Mesenchymal stem cell (in vitro differentiated cells and primary cell): ENCODE measurements around the gene SP4.

Source experiments
- DNase-seq: peaks from one replicate; pipeline ENCODE4 v3.0.0-alpha.2; 2013
- H2AFZ ChIP-seq: one replicate; pipeline ENCODE4 v1.6.1; 2013; ENCODE audit warnings: low read depth, mild to moderate bottlenecking, control low read depth, inconsistent platforms, low read length, moderate library complexity
- H2AK5ac ChIP-seq: 2 replicates; pipeline ENCODE4 v1.6.1; 2013; ENCODE audit warnings: low read length, moderate library complexity, mild to moderate bottlenecking, inconsistent platforms; ENCODE audit not compliant: severe bottlenecking
- H2BK120ac ChIP-seq: one replicate; pipeline ENCODE4 v1.6.1; 2013; ENCODE audit warnings: low read depth, mild to moderate bottlenecking, inconsistent platforms, low read length, moderate library complexity
- H2BK12ac ChIP-seq, 2 experiments: one replicate each; pipeline ENCODE4 v1.6.1; 2013; ENCODE audit warnings: inconsistent platforms in 2 of 2, low read length in 2 of 2, mild to moderate bottlenecking in 2 of 2, moderate library complexity in 2 of 2, control low read depth in 1 of 2
- H2BK15ac ChIP-seq: one replicate; pipeline ENCODE4 v1.6.1; 2013; ENCODE audit warnings: mild to moderate bottlenecking, low read depth, inconsistent platforms; ENCODE audit not compliant: poor library complexity, severe bottlenecking
- H2BK5ac ChIP-seq: 2 replicates; pipeline ENCODE4 v1.6.1; 2013; ENCODE audit warnings: low read depth, mild to moderate bottlenecking, low read length, control low read depth, inconsistent platforms; ENCODE audit not compliant: poor library complexity, severe bottlenecking
- H3K14ac ChIP-seq, 2 experiments: one replicate each; pipeline ENCODE4 v1.6.1; 2013; ENCODE audit warnings: inconsistent platforms in 2 of 2, low read length in 2 of 2, control low read depth in 1 of 2, mild to moderate bottlenecking in 1 of 2, moderate library complexity in 1 of 2
- H3K18ac ChIP-seq, 2 experiments: one replicate each; pipeline ENCODE4 v1.6.1; 2013; ENCODE audit warnings: inconsistent platforms in 2 of 2, low read length in 2 of 2, control low read depth in 1 of 2, low read depth in 1 of 2, mild to moderate bottlenecking in 1 of 2
- H3K23ac ChIP-seq, 2 experiments: one replicate each; pipeline ENCODE4 v1.6.1; 2013; ENCODE audit warnings: inconsistent platforms in 2 of 2, low read length in 2 of 2, mild to moderate bottlenecking in 2 of 2, moderate library complexity in 2 of 2, control low read depth in 1 of 2
- H3K27ac ChIP-seq: 2 replicates; pipeline ENCODE4 v1.5.1; 2013; ENCODE audit warnings: mild to moderate bottlenecking, moderate library complexity, low read length, control low read depth, inconsistent platforms; ENCODE audit not compliant: poor library complexity, severe bottlenecking
- H3K27me3 ChIP-seq, 2 experiments: 2 replicates each; pipeline versions ENCODE4 v1.6.1 to v1.7.0; 2013; ENCODE audit warnings: low read length in 2 of 2, mild to moderate bottlenecking in 2 of 2, moderate library complexity in 2 of 2, control low read depth in 1 of 2, inconsistent platforms in 1 of 2; ENCODE audit not compliant: control insufficient read depth in 1 of 2, insufficient read depth in 1 of 2
- H3K36me3 ChIP-seq, 2 experiments: 2 replicates each; pipeline versions ENCODE4 v1.6.1 to v1.7.0; 2013; ENCODE audit warnings: low read length in 2 of 2, control low read depth in 1 of 2, inconsistent platforms in 1 of 2, low read depth in 1 of 2, mild to moderate bottlenecking in 1 of 2; ENCODE audit not compliant: insufficient read depth in 2 of 2, control insufficient read depth in 1 of 2
- H3K4ac ChIP-seq, 2 experiments: one replicate each; pipeline ENCODE4 v1.6.1; 2013; ENCODE audit warnings: inconsistent platforms in 2 of 2, low read length in 2 of 2, mild to moderate bottlenecking in 2 of 2, moderate library complexity in 2 of 2, control low read depth in 1 of 2, low read depth in 1 of 2
- H3K4me1 ChIP-seq: 2 replicates; pipeline ENCODE4 v1.6.1; 2013; ENCODE audit warnings: low read depth, low read length, control low read depth; ENCODE audit not compliant: control insufficient read depth, insufficient read depth
- H3K4me2 ChIP-seq: 2 replicates; pipeline ENCODE4 v1.6.1; 2013; ENCODE audit warnings: low read length, mild to moderate bottlenecking, inconsistent platforms; ENCODE audit not compliant: poor library complexity, severe bottlenecking
- H3K4me3 ChIP-seq, 2 experiments: 2 replicates each; pipeline versions ENCODE4 v1.5.1 to v1.7.0; 2013; ENCODE audit warnings: low read length in 2 of 2, mild to moderate bottlenecking in 2 of 2, control low read depth in 1 of 2, low read depth in 1 of 2; ENCODE audit not compliant: insufficient read depth in 1 of 2
- H3K79me1 ChIP-seq: replicated peaks from 2 replicates; pipeline ENCODE4 v1.6.1; 2013; ENCODE audit warnings: mild to moderate bottlenecking, control low read depth, low read length, inconsistent platforms; ENCODE audit not compliant: poor library complexity, severe bottlenecking
- H3K9ac ChIP-seq: 2 replicates; pipeline ENCODE4 v1.7.0; 2013; ENCODE audit warnings: mild to moderate bottlenecking, low read length, moderate library complexity
- H3K9me3 ChIP-seq: 2 replicates; pipeline ENCODE4 v1.7.0; 2013; ENCODE audit warnings: mild to moderate bottlenecking, low read length; ENCODE audit not compliant: control insufficient read depth
- H4K8ac ChIP-seq: one replicate; pipeline ENCODE4 v1.6.1; 2013; ENCODE audit warnings: inconsistent platforms, mild to moderate bottlenecking, low read length, moderate library complexity
- H4K91ac ChIP-seq: one replicate; pipeline ENCODE4 v1.6.1; 2013; ENCODE audit warnings: mild to moderate bottlenecking, low read length, inconsistent platforms
- WGBS: methylation state at CpG from one replicate; pipeline ENCODE4 v1.1.7; 2013; ENCODE audit warnings: mixed read lengths; 5-methylcytosine and 5-hydroxymethylcytosine counted together

The SP4 gene

GRCh38 chr7:21547501-21547900 lies 119.6 kb downstream of the SP4 start:
- Histone ChIP-seq H3K4me1 (peaks cover 12% of the 10 kb centered on the region), H2BK120ac (no peak overlapping the region), H3K36me3 (no peaks in the 10 kb centered on the region), H2AFZ (no peak overlapping the region), H2AK5ac (no peak overlapping the region), H3K9me3 (no peaks in the 10 kb centered on the region), H4K91ac (no peak overlapping the region), H3K27ac (no peak overlapping the region), H3K4ac (no peak overlapping the region), H4K8ac (no peak overlapping the region), H3K79me1 (no peaks in the 10 kb centered on the region), H3K23ac (no peak overlapping the region), H2BK15ac (no peak overlapping the region), H3K18ac (no peak overlapping the region), H2BK5ac (no peak overlapping the region), H3K27me3 (peaks cover 26 to 33% of the 10 kb centered on the region in 2 experiments), H3K9ac (no peak overlapping the region), H3K4me3 (no peak overlapping the region), H2BK12ac (no peak overlapping the region), H3K14ac (no peak overlapping the region), H3K4me2 (no peak overlapping the region)
- WGBS: 89% methylated on average over 3 of the region's 3 CpGs
- no peak for DNase-seq

GRCh38 chr7:21548491-21548890 lies 120.6 kb downstream of the SP4 start:
- no peak overlapping the region for H2AK5ac ChIP-seq
- H3K18ac ChIP-seq: no peak overlapping the region
- no peaks in the 10 kb centered on the region for H3K79me1 ChIP-seq
- no peak overlapping the region for H2AFZ ChIP-seq
- no peak overlapping the region for H3K27ac ChIP-seq
- H2BK12ac ChIP-seq: no peak overlapping the region
- H3K27me3 ChIP-seq: peaks cover 16 to 23% of the 10 kb centered on the region in 2 experiments
- 86% methylated on average over 3 of the region's 3 CpGs for WGBS
- H3K14ac ChIP-seq: no peak overlapping the region
- H4K8ac ChIP-seq: no peak overlapping the region
- peaks cover 3% of the 10 kb centered on the region for H3K4me1 ChIP-seq
- H3K23ac ChIP-seq: no peak overlapping the region
- no peak for DNase-seq
- H2BK5ac ChIP-seq: no peak overlapping the region
- H3K9me3 ChIP-seq: no peaks in the 10 kb centered on the region
- no peaks in the 10 kb centered on the region for H3K36me3 ChIP-seq
- H3K4me2 ChIP-seq: no peak overlapping the region
- H2BK120ac ChIP-seq: no peak overlapping the region
- H2BK15ac ChIP-seq: no peak overlapping the region
- no peak overlapping the region for H4K91ac ChIP-seq
- H3K4me3 ChIP-seq: no peak overlapping the region
- no peak overlapping the region for H3K4ac ChIP-seq
- no peak overlapping the region for H3K9ac ChIP-seq

GRCh38 chr7:21550076-21550475 lies 122.2 kb downstream of the SP4 start:
- Histone ChIP-seq H3K4me2 (no peak overlapping the region), H2AK5ac (no peak overlapping the region), H4K91ac (no peak overlapping the region), H2BK120ac (no peak overlapping the region), H3K4me1 (no peaks in the 10 kb centered on the region), H3K14ac (no peak overlapping the region), H3K9ac (no peak overlapping the region), H3K4ac (no peak overlapping the region), H3K27ac (no peak overlapping the region), H3K36me3 (no peaks in the 10 kb centered on the region), H3K4me3 (no peak overlapping the region), H2BK5ac (no peak overlapping the region), H3K18ac (no peak overlapping the region), H3K27me3 (peaks cover 6 to 15% of the 10 kb centered on the region in 2 experiments), H3K79me1 (no peaks in the 10 kb centered on the region), H4K8ac (no peak overlapping the region), H2BK12ac (no peak overlapping the region), H3K9me3 (no peaks in the 10 kb centered on the region), H2BK15ac (no peak overlapping the region), H2AFZ (no peak overlapping the region), H3K23ac (no peak overlapping the region)
- 88% methylated on average over 3 of the region's 3 CpGs for WGBS
- no peak for DNase-seq

- H2BK12ac ChIP-seq: no peak overlapping the region
- no peak overlapping the region for H3K23ac ChIP-seq
- no peak overlapping the region for H3K4me3 ChIP-seq
- no peak overlapping the region for H3K4me2 ChIP-seq
- H2BK15ac ChIP-seq: no peak overlapping the region
- H3K27ac ChIP-seq: no peak overlapping the region
- WGBS: 58% methylated on average over 5 of the region's 6 CpGs
- H4K8ac ChIP-seq: no peak overlapping the region
- no peak overlapping the region for H2AK5ac ChIP-seq
- no peak overlapping the region for H3K18ac ChIP-seq
- no peak overlapping the region for H4K91ac ChIP-seq
- no peaks in the 10 kb centered on the region for H3K79me1 ChIP-seq
- H3K14ac ChIP-seq: no peak overlapping the region
- H3K36me3 ChIP-seq: no peaks in the 10 kb centered on the region
- peaks cover 0 to 6% of the 10 kb centered on the region in 2 experiments for H3K27me3 ChIP-seq
- no peak overlapping the region for H2AFZ ChIP-seq
- H3K4ac ChIP-seq: no peak overlapping the region
- no peaks in the 10 kb centered on the region for H3K4me1 ChIP-seq
- no peak overlapping the region for H2BK120ac ChIP-seq
- no peaks in the 10 kb centered on the region for H3K9me3 ChIP-seq
- DNase-seq: no peak
- no peak overlapping the region for H2BK5ac ChIP-seq
- H3K9ac ChIP-seq: no peak overlapping the region
These were observed 123.1 kb downstream of the SP4 start for GRCh38 chr7:21550821-21551531.
